ENCODE measurements around the gene OR6B1.

The OR6B1 gene

DNA sequence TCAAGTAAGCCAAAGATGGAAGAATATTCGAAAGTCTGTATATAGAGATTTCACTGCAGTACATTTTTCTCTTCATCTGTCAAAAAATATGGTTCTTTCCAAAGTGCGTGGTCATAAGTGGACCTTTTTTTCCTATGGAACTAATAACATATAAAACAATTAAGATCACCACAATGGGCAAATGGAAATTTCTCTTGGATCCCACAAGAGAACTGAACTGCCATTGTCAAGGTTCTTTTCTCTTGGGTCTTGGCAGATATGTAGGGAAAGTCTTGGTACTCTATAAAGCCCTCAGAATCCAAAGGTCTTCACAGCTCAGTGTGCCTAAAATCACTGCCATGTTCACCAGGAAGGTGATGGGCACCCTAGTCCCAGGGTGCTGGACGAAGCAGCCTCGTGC lies at the start of gene OR6B1:
TSS of gene OR6B1 (plus strand) at position 301 of the 400 bp plus-strand sequence. CDS start 3,677 bp downstream, outside the sequence.
- ChIA-PET CTCF (no interaction called here), POLR2A (no interaction called here)
- TF ChIP-seq ARNT (IDR thresholded peaks at IDR 0.05) (no peak), BHLHE40 (IDR thresholded peaks at IDR 0.05; ENCODE audit: borderline replicate concordance) (no peak), SUZ12 (IDR thresholded peaks at IDR 0.05) (no peak), FOXM1 (IDR thresholded peaks at IDR 0.05; ENCODE audit: borderline replicate concordance) (no peak), HDGF (IDR thresholded peaks at IDR 0.05; ENCODE audit: borderline replicate concordance) (no peak), NFRKB (IDR thresholded peaks at IDR 0.05) (no peak), FOXA1 (IDR thresholded peaks at IDR 0.05) (no peak)
- no peak for DNase-seq (ENCODE audit: extremely low spot score)

DNA sequence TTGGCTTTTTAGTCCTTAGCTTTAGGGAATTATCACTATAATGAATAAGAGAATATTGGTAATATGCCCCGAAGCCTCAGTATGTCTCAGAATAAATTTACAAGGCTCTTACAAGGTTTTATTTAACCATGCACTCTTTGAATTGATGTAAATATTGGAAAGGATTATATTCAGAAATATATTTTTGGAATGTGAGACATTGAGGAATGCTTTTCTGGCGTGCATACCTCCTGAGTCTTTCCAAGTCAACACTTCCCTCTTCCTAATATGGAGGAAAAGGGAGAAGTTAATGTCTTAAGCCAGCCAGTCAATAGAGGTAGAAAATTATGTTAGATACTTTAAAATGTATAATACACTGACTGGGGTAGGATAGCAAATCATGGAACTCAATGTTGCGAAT lies 46.7 kb upstream of the OR6B1 start:
- ChIA-PET POLR2A (no interaction called here), CTCF (no interaction called here)
- no peak for TF ChIP-seq FOXK2 (IDR thresholded peaks at IDR 0.05)
- TF ChIP-seq TARDBP (IDR thresholded peaks at IDR 0.05) = no peak
- no peak for TF ChIP-seq PKNOX1 (IDR thresholded peaks at IDR 0.05)
- TF ChIP-seq LEF1 (IDR thresholded peaks at IDR 0.05; ENCODE audit: borderline replicate concordance) = no peak
- TF ChIP-seq L3MBTL2 (conservative IDR thresholded peaks at IDR 0.05) = no peak
- TF ChIP-seq HDGF (IDR thresholded peaks at IDR 0.05; ENCODE audit: borderline replicate concordance) = no peak
- TF ChIP-seq CTBP1 (IDR thresholded peaks at IDR 0.05; ENCODE audit: borderline replicate concordance) = no peak
- no peak for TF ChIP-seq ELF4 (IDR thresholded peaks at IDR 0.05)
- TF ChIP-seq SP1 (IDR thresholded peaks at IDR 0.05) = no peak
- TF ChIP-seq FOXM1 (IDR thresholded peaks at IDR 0.05; ENCODE audit: borderline replicate concordance) = no peak
- no peak for TF ChIP-seq BHLHE40 (IDR thresholded peaks at IDR 0.05; ENCODE audit: borderline replicate concordance)
- TF ChIP-seq FOXA1 (IDR thresholded peaks at IDR 0.05) = no peak
- TF ChIP-seq SUZ12 (IDR thresholded peaks at IDR 0.05) = no peak
- TF ChIP-seq NFRKB (IDR thresholded peaks at IDR 0.05) = no peak
- no peak for TF ChIP-seq ARNT (IDR thresholded peaks at IDR 0.05)
- DNase-seq (ENCODE audit: extremely low spot score) = no peak

DNA sequence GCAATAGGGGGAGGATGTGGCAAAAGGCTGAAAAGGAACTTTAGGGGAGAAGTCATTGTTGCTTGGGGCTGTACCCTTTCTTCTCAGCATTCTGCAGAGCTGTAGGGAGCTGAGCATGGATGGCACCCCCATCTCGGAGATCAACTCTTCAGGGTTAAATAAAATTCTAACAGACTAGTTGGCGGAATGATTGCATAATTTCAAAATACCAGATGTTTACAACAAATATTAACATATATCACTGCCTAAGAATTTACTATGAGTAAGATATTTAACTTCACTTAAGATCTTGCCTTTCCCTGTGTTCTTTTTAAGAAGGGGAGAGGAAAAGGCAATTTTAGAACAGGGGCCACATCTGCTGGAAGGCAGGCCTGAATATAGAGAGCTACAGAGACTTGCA lies 46.0 kb upstream of the OR6B1 start:
- TF ChIP-seq HDGF (IDR thresholded peaks at IDR 0.05; ENCODE audit: borderline replicate concordance) = no peak
- no peak for TF ChIP-seq TARDBP (IDR thresholded peaks at IDR 0.05)
- no peak for TF ChIP-seq PKNOX1 (IDR thresholded peaks at IDR 0.05)
- TF ChIP-seq LEF1 (IDR thresholded peaks at IDR 0.05; ENCODE audit: borderline replicate concordance) = no peak
- TF ChIP-seq ZNF384 (IDR thresholded peaks at IDR 0.05) = no peak
- no peak for TF ChIP-seq ARNT (IDR thresholded peaks at IDR 0.05)
- no peak for TF ChIP-seq FOXM1 (IDR thresholded peaks at IDR 0.05; ENCODE audit: borderline replicate concordance)
- TF ChIP-seq ELF4 (IDR thresholded peaks at IDR 0.05) = no peak
- no peak for TF ChIP-seq BHLHE40 (IDR thresholded peaks at IDR 0.05; ENCODE audit: borderline replicate concordance)
- TF ChIP-seq L3MBTL2 (conservative IDR thresholded peaks at IDR 0.05) = no peak
- TF ChIP-seq FOXA1 (IDR thresholded peaks at IDR 0.05) = no peak
- no peak for TF ChIP-seq NFRKB (IDR thresholded peaks at IDR 0.05)
- no peak for TF ChIP-seq SP1 (IDR thresholded peaks at IDR 0.05)
- TF ChIP-seq CTBP1 (IDR thresholded peaks at IDR 0.05; ENCODE audit: borderline replicate concordance) = no peak
- POLR2A ChIA-PET = no interaction called here
- no peak for DNase-seq (ENCODE audit: extremely low spot score)
- CTCF ChIA-PET = no interaction called here

DNA sequence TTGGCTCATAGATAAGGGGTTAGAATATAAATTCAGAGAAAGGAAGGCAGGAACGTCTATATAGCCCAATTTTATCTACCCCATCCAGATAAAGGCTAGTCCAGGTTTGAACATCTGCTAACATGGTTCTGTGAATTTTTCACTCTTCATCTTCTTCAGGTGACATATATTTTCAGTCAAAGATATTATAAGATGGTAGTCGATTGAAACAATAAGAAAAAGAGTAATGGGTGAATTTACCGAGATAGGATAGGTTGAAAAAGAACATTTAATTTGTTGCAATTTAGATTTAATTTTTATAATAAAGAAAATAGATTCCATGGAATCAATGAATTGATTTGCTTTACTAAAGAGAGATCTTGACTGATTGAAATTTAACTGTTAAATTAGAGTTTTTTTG lies 45.6 kb upstream of the OR6B1 start, which contains the start of gene OR2F1:
TSS of gene OR2F1 (plus strand) at position 301 of the 400 bp plus-strand sequence. CDS start 5,127 bp downstream, outside the sequence.
- TF ChIP-seq TARDBP (IDR thresholded peaks at IDR 0.05) = no peak
- no peak for TF ChIP-seq FOXM1 (IDR thresholded peaks at IDR 0.05; ENCODE audit: borderline replicate concordance)
- TF ChIP-seq NFRKB (IDR thresholded peaks at IDR 0.05) = no peak
- no peak for TF ChIP-seq L3MBTL2 (conservative IDR thresholded peaks at IDR 0.05)
- no peak for TF ChIP-seq ZNF384 (IDR thresholded peaks at IDR 0.05)
- TF ChIP-seq FOXK2 (IDR thresholded peaks at IDR 0.05) = no peak
- TF ChIP-seq ARNT (IDR thresholded peaks at IDR 0.05) = no peak
- TF ChIP-seq SP1 (IDR thresholded peaks at IDR 0.05) = no peak
- TF ChIP-seq FOXA1 (IDR thresholded peaks at IDR 0.05) = no peak
- TF ChIP-seq BHLHE40 (IDR thresholded peaks at IDR 0.05; ENCODE audit: borderline replicate concordance) = no peak
- no peak for TF ChIP-seq HDGF (IDR thresholded peaks at IDR 0.05; ENCODE audit: borderline replicate concordance)
- no peak for TF ChIP-seq LEF1 (IDR thresholded peaks at IDR 0.05; ENCODE audit: borderline replicate concordance)
- DNase-seq (ENCODE audit: extremely low spot score) = no peak
- ChIA-PET CTCF (no interaction called here), POLR2A (no interaction called here)

DNA sequence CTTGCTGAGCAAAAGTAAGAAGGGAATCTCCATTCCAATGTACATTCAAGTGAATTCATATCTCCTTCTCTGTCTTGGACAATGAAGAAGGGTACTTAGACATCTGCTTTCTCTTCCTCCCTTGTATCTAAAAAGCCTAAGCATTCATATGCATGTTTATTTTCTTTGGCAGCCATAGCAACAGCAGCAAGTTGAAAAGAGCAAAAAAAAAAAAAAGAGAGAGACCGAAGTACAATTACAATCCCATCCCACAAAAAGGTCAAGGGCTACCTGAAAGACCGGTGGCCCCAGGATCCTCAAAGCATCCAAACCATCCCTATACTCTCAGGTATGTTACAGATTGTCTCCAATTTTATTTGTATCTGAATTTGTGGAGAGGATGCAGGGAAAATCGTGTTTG lies 41.3 kb upstream of the OR6B1 start:
- TF ChIP-seq ARNT (IDR thresholded peaks at IDR 0.05) = no peak
- no peak for TF ChIP-seq NFRKB (IDR thresholded peaks at IDR 0.05)
- TF ChIP-seq SP1 (IDR thresholded peaks at IDR 0.05) = no peak
- no peak for TF ChIP-seq ELF4 (IDR thresholded peaks at IDR 0.05)
- no peak for TF ChIP-seq PKNOX1 (IDR thresholded peaks at IDR 0.05)
- TF ChIP-seq HDGF (IDR thresholded peaks at IDR 0.05; ENCODE audit: borderline replicate concordance) = no peak
- TF ChIP-seq FOXM1 (IDR thresholded peaks at IDR 0.05; ENCODE audit: borderline replicate concordance) = no peak
- TF ChIP-seq FOXA1 (IDR thresholded peaks at IDR 0.05) = no peak
- ChIA-PET CTCF (no interaction called here), POLR2A (no interaction called here)
- DNase-seq (ENCODE audit: extremely low spot score) = no peak

DNA sequence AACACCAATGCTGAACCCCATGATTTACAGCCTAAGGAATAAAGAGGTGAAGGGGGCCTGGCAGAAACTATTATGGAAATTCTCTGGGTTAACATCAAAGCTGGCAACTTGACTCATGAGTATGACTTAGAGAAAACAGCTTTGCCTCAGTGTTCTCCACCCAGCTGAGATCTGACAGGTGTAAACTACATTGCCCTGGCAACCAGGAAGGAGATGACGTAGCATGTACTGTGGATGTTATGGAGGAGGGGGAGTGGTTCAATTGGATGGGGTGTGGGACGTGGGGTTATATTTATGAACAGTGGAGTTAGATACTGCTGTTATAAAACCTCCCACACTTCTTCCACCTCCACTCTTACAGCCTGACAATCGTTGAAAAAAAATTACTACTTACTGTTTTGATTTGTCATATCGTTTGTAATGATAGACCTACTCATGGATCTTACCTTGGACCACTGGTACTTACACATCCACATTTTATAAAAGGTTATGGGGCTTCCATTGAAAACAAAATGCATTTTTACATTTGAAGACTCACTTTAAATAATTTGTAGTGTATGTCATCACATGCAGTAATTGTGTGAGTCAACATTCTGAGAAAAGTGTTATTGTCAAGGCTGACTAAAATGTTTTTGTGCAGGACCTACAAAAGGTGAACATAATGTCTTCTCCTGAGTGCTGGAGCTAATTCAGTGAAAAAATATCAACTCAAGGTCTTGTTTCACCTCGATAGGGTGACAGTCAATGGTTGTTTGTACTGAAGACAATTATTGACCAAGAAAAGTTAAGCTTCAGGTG lies 39.1 kb upstream of the OR6B1 start:
- ChIA-PET POLR2A (no interaction called here), CTCF (interaction anchor here (0.6 kb wide), 1 partner anchor 430 kb away, joined by 4 read pairs; no protein-coding TSS in a partner anchor)
- DNase-seq (ENCODE audit: extremely low spot score) = no peak
- TF ChIP-seq LEF1 (IDR thresholded peaks at IDR 0.05; ENCODE audit: borderline replicate concordance) = no peak
